DMS114 treated with DMSO at 0.1 percent for 48 hours (cell line): ENCODE results near the gene VEZT.
"Not testable (repeated sequence)": the region's sequence is repeated elsewhere in the genome, so short reads cannot be mapped to it uniquely, and the experiment has no call there.

ENCODE experiments used
- DNase-seq: peaks from one replicate; lab custom pipeline; 2025; ENCODE audit not compliant: unreplicated experiment; lab: John Stamatoyannopoulos, UW

VEZT gene

DNA sequence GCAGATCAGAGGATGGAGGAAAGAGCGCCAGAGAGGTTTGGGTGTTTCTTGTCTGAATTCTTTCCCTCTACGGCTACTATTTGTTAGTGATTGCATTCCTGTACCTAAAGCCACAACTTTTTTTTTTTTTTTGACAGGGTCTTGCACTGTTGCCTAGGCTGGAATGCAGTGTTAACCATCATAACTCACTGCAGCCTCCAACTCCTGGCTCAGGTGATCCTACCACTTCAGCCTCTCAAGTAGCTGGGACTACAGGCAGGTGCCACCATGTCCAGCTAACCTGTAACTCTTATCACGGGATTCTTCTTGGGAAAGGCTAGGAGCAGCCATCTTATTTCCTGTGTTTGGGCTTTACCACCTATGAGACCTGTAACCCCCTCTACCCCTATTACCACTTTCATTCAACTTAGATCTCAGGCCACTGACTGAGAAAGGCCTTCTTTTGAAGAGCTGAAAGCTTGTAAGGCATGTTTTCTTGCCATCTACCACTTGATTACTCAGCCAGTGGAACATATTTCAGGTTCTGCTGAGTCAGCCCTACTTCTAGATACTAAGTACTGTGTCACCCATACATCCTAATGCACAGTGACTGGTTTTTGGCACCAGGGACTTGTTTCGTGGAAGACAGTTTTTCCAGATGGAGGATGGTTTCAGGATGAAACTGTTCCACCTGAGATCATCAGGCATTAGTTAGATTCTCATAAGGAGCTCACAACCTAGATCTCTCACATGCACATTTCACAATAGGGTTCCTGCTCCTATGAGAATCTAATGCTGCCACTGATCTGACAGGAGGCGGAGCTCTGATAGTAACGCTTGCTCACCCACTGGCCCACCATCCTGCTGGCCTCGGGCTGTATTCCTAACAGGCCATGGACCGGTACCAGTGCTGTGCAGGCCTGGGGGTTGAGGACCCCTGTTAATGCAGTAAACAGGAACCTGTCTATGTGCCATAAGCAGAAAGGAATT is 6.9 kb downstream of the VEZT start:
- no peak for DNase-seq

DNA sequence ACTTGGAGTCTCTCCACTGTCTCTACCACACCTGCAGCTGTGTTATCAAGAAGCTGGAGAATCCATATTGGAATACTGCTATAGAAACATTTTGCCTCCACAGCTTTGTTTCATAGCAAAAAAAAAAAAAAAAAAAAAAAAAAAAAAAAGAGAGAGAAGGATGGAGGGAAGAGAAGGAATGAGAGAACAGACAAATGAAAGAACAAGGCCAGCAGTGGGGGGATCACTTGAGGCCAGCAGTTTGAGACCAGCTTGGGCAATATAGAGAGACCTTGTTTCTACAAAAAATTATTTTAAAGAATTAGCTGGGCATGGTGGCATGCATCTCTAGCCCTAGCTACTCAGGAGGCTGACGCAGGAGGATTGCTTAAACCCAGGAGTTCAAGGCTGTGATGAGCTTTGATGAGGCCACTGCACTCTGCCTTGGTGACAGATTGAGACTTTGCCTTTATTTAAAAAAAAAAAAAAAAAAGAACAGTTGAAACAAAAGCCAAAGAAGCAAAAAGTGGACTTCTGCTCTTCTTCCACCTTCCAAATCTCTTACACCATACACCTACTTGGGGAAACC is 8.1 kb downstream of the VEZT start:
- DNase-seq = no peak

DNA sequence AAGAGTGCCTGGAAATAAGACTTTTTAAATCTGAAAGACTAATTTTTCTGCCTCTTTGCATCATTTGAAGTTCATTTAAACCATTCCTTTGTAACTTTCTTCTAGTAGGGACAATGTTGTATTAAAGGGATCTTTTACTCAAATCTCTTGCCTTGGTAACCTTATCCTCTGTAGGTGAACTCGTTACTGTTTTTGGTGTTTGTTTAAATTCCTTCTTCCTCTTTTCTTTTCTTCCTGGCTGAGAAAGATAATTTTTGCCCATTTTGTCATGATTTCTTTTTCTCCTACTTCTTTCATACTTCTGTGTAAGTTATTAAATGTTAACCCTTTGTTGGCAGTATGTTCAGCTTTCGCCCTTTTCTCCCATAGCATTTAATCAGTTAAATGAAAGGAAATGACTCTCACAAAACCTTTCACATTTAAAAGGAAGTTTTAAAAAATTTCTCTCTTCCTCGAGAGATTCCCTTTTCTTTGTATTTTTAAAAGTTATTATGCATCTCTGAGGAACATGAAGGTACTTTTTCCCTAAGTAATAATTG is 10.3 kb downstream of the VEZT start:
- no peak for DNase-seq

DNA sequence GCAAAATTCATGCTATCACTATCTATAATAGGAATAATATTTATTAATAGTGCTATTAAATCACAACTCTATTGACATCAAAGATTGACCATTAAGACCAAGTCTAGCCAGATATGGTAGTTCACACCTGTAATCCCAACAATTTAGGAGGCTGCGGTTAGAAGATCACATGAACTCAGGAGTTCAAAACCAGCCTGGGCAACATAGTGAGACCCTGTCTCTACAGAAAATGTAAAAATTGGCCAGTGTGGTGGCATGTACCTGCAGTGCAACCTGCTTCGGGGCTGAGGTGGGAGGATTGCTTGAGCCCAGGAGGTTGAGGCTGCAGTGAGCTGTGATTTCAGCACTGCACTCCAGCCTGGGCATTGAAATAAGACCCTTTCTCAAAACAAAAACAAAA is 11.0 kb downstream of the VEZT start:
- no peak for DNase-seq

DNA sequence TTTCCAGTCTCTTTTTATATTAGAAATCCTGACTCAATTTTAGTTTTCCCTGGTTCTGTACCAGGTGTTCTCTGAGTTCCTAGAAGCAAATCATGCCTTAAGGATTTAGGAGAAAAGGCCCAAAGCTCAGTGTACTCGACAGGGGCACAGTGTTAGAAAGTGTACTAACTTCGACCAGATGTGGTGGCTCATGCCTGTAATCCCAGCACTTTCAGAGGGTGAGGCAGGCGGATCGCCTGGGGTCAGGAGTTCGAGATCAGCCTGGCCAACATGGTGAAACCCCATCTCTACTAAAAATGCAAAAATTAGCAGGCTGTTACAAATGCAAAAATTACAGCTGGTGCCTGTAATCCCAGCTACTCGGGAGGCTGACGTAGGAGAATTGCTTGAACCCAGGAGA is 12.0 kb downstream of the VEZT start:
- no peak for DNase-seq

DNA sequence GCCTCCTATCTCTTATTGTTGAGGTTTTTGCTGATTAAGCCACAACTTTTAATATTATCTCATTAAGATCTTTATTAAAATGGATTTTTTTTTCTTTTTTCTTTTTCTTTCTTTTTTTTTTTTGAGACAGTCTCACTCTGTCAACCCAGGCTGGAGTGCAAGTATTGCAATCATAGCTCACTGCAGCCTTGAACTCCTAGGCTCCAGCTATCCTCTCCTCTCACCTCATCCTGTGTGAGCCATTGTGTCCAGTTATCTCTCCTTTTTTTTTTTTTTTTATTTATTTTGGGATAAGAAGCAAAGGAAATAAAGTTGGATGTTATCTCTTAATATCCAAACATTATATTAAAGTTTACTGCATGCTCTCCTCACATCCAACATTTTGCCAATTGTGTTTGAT is 12.7 kb downstream of the VEZT start:
- no peak for DNase-seq

DNA sequence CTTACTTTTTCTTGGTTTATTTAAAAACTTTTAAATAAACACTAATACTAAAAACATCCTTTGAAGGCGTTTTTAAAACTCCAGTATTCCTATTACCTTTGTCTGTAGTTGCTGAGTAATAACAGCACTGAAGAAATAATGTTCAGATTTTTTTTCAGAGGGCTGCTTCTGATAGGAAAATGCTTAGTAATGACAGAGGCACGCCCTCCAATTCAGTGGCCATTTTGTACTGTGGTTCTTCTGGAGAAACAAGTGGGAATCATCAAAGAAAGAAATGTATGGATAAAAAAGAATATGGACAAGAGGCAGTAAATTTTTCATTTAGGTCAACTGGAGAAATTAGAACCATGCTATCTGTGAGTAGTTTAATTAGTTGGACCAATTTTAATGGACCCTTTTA is 13.6 kb downstream of the VEZT start:
- no peak for DNase-seq

DNA sequence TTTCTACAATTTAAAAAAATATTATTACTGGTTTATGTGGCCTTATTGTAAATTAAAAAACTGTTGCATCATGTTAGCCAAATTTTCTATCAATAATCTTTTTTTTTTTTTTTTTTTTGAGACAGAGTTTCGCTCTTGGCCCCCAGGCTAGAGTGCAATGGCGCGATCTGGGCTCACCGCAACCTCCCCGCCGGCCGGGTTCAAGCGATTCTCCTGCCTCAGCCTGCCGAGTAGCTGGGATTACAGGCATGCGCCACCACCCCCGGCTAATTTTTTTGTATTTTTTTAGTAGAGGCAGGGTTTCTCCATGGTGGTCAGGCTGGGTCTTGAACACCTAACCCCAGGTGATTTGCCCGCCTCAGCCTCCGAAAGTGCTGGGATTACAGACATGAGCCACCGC is 16.6 kb downstream of the VEZT start:
- not testable (repeated sequence) for DNase-seq

DNA sequence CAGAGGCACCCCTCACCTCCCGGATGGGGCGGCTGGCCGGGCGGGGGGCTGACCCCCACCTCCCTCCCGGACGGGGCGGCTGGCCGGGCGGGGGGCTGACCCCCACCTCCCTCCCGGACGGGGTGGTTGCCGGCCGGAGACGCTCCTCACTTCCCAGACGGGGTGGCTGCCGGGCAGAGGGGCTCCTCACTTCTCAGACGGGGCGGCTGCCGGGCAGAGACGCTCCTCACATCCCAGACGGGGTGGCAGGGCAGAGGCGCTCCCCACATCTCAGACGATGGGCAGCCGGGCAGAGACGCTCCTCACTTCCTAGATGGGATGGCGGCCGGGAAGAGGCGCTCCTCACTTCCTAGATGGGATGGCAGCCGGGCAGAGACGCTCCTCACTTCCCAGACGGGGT is 18.0 kb downstream of the VEZT start:
- DNase-seq = not testable (repeated sequence)

DNA sequence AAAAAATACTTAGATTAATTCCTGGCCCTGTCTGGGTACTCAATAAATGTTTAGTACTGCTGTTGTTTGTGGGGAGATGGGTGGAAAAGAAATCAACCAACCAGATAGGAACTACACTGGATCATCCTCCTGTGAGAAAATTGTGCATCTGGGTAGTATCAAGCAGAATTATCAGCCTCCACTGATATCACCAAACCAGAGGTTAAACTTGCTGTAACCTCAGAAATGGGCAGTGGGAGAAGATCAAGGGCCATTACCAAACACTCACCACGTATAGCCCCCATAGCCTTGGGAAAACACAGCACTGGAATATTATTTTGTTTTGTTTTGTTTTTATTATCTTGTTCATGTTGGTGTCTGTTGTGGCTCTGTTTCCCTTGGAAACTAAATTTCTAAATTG is 19.7 kb downstream of the VEZT start:
- no peak for DNase-seq

DNA sequence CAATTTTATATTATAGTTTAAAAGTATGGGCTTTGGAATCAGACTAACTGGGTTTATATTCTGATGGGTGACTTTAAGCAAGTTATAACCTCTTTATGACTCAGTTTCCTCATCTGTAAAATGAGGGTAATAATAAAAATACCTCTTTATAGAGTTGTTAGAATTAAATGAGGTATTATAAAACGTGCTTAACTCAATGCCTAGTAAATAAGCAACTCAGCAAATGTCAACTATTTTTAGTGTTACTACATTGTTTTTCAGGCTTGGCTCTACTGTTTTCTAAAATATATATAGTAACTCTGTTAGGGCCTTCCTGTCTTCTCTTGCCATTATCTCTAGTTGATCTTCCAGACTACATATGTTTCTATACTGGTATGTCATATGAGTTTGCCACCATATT is 20.5 kb downstream of the VEZT start:
- DNase-seq = no peak

DNA sequence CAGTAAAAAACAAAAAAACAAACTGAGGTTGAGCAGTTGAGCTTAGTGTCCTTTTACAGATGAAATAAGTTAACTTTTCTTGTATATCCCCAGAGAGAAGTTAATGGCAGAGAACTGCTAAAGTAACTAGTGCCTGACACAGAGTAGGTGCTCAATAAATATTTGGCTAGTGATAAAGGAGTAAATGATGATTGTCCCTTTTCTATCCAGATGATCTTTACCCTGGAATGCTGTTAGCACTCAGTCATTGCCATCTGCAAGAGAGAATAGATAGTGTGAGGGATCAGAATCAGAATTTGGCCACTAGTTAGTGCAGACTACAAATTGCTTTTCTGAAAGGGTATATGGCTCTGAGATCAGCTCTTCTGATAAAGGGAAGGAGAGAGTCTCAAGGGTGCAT is 21.6 kb downstream of the VEZT start:
- no peak for DNase-seq

DNA sequence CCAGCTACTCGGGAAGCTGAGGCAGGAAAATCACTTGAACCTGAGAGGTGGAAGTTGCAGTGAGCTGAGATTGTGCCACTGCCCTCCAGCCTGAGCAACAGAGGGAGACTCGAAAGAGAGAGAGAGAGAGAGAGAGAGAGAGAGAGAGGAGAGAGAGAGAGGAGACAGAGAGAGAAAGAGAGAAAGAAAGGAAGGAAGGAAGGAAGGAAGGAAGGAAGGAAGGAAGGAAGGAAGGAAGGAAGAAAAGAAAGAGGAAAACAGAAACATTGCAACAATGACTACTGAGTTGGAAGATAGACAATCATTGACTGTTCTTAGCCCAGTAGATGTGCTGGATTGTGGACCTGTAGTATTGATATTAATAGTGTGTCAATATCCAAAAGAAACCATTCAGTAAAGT is 22.2 kb downstream of the VEZT start:
- not testable (repeated sequence) for DNase-seq

DNA sequence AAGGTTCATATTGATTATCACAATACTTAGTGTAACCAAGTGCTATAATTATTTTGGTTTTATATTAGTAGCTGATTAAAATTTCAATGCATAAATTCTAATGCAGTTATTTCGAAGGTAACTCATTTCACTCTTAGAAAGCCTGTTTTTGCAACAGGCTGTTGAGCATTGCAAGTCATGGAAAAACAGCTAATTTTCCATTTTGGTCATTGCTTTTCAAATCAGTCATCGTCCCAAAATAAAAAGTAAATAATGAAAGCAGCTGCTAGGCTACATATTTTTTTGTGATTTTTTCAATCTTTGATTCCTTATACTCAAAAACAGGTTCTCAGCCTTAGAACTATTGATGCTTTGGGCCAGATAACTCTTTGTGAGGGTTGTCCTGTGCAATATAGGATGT is 22.9 kb downstream of the VEZT start:
- DNase-seq = no peak

DNA sequence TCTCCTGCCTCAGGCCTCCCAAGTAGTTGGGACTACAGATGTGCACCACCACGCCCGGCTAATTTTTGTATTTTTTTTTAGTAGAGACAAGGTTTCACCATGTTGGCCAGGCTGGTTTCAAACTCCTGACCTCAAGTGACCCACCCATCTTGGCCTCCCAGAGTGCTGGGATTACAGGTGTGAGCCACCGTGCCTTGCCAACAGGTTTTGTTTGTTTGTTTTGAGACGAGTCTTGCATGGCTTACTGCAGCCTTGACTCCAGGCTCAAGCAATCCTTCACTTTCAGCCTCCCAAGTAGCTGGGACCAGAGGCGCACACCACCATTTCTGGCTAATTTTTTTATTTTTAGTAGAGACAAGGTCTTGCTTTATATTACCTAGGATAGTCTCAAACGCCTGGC is 23.5 kb downstream of the VEZT start:
- not testable (repeated sequence) for DNase-seq

DNA sequence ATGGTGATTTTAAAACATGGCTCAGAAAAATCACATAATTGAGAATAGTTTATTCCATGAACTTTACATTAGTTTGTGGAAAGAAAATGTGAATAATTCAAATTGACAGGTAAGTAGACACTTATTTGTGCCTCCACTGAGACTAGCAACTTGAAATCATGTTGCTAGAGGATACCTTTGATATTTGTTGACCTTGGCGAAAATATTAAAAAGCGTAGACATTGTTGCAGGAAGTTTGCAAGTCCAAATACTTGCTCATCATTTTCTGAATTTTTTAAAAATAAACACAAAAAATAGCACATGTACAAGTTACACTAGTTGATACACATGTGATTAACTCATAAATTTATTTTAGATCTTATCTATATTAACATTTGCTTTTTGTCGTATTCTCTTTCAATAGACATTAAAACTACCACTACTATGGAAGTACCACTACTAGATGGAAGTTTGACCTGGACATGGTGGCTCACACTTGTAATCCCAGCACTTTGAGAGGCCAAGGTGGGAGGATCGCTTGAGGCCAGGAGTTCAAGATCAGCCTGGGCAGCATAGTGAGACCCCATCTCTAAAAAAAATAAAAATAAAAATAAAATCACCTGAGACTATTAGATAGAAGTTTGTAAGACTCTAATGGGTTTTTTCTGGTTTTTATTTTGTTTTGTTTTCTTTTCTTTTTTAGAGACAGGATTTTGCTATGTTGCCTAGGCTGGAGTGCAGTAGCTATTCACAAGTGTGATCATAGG is 24.3 kb downstream of the VEZT start:
- no peak for DNase-seq

DNA sequence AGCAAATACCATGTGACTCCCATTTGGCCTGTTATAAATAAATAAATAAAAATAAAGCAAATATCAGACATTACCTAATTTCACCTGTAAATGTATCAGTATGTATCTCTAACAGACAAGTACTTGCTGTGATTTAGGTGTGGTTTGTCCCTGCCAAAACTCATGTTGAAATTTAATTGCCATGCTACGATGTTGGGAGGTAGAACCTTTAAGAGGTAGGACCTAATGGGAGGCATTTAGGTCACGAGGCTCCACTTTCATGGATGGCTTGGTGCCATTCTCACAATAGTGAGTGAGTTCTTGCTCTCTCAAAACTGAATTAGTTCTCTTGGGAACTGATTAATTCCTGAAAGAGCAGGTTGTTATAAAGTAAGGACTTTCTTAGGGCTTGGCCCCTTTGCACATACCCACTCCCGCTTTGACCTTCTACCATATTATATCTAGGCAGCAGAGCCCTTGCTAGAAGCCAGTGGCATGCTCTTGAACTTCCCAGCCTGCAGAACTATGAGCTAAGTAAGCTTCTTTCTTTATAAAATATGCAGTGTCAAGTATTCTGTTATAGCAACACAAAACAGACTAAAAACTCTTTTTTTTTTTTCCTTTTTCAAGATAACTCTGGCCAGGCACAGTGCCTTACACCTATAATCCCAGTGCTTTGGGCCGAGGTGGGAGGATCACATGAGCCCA is 26.0 kb downstream of the VEZT start:
- DNase-seq = no peak

DNA sequence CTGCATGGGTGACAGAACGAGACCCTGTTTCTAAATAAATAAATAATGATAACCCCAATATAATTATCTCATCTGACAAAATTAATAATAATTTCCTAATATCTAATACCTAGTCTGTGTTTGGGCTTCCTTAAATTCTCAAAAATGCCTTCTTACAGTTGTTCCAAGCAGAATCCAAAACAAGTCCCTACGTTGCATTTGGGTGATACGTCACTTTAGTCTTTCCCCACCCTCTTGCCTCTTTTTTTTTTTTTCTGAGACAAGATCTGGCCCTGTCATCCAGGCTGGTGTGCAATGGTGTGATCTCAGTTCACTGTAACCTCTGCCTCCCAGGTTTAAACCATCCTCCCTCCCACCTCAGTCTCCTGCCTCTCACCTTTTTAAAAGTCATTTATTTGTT is 26.7 kb downstream of the VEZT start:
- DNase-seq = no peak

DNA sequence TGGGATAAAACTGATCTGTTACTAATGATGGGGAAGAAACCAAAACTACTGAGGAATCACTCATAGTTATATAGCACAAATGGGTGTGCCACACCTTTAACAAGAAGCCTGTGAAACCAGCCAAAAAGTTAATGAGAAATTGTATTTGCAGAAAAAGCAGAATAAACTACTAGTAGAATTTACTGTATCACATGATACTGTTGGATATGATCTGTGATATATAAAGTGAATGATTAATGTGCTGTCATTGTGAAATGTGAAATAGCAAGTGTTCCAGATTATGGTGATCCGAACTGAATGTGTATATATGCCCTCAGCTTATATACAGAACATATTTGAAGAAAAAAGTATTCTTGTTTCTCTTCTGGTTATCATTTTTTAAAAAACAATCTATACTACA is 30.5 kb downstream of the VEZT start:
- no peak for DNase-seq

DNA sequence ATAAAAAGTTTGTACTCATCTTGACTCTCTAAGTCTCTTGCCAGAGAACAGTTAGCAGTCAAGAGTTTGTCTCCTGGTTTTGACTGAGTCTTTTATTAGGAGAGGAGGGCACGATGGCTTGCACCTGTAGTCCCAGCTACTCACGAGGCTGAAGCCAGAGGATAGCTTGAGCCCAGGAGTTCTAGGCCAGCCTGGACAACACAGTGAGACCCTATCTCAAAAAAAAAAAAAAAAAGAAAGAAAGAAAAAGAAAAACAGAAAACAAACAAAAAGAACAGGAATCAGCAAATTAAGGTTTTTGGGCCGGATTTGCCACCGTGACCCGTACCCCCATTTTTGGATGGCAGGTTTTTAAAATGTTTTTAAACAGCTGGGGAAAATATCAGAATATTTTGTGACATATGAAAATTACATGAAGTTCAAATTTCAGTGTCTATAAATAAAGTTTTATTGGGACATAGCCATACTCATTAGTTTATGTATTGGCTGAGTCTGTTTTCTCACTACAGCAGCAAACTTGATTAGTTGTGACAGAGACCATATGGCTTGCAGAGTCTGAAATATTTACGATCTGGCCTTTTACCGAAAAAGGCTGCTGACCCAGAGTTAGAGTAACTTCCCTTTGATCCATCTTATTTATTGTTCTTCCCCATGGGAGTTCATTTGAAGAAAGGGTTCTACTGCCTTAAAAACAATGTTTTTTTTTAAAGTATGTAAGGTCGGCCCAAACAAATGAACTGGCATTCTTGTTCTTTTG is 31.2 kb downstream of the VEZT start:
- no peak for DNase-seq
